LHCN-M2 (cell line): ENCODE measurements around the gene KRTAP5-5. TPM values are rescaled to one million over a fixed set of nuclear protein-coding genes. Genes with fewer than 3 reads are reported as not detected.
A peak's percentile ranks its signal among the peaks of the same experiment; 100 is the strongest.

Experiments used
- DNase-seq: peaks from one replicate; pipeline ENCODE4 v3.0.0-alpha.2; 2012; ENCODE audit warnings: low read depth
- total RNA-seq: library from RNA; depleted of rRNA; stranded (reverse); fragments of >200 nt; gene quantifications from 2 replicates; pipeline ENCODE4 v1.2.3, GENCODE V29; 2014

Gene KRTAP5-5
- total RNA-seq, 1 experiment from 2014 or later = not detected

GRCh38 chr11:1607156-1607845 lies 22.3 kb upstream of the KRTAP5-5 start:
- DNase-seq = peak; percentile 47

DNA sequence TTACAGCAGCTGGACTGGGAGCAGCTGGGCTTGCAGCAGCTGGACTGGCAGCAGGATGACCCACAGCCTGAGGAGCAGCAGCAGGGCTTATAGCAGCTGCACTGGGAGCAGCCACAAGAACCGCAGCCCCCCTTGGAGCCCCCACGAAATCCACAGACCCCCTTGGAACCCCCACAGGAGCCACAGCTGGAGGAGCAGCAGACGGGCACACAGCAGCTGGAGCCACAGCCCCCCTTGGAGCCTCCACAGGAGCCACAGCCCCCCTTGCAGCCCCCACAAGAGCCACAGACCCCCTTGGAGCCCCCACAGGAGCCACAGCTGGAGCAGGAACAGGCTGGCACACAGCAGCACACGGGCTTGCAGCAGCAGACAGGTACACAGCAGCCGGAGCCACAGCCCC lies 21.7 kb upstream of the KRTAP5-5 start:
- DNase-seq = peak; percentile 42

DNA sequence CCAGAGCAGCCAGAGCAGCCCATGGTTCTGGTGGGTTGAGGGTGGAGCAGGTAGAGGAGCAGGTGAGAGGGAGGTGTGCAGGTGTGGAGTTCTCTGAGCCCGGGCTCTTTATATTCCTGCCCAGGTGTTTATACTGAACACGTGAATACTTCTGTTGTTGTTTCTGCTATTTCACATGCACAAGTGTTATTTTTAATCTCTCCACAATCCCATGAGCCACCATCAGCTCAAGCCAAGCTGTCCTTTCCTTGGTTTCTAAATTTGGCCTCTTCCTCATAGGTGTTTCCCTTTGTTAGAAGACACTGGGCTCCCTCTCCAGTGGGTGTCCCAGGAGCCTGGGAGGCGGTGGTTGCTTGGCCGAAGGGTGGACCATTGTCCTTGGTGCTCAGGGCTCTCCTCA lies 21.2 kb upstream of the KRTAP5-5 start, which contains the start of gene KRTAP5-3:
KRTAP5-3 (minus strand) TSS at position 101 of the 400 bp plus-strand sequence; CDS start at position 23, 78 bp downstream.
- DNase-seq = no peak

- DNase-seq = no peak
These were observed 11.3 kb upstream of the KRTAP5-5 start for GRCh38 chr11:1618231-1618630.

- DNase-seq = no peak
These were observed 10.1 kb upstream of the KRTAP5-5 start for GRCh38 chr11:1619449-1619848.

DNA sequence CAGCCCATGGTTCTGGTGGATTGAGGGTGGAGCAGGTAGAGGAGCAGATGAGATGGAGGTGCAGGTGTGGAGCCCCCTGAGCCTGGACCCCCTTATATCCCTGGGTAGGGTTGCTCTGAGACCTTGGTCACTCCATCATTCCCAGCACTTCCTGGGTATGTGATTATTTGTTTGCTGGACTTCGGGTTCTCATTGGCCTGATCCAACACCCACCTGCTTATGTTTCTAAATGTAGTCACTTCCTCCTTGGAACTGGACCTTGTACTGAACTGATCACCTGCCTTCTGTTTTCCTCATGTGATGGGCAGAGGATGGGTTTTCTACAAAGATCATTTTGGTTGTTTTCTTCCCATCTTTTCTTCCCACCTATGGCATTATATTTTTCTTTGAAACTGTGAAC lies 7.5 kb upstream of the KRTAP5-5 start, which contains the start of gene KRTAP5-4:
KRTAP5-4 (minus strand) TSS at position 53 of the 400 bp plus-strand sequence; CDS start at position 8, 45 bp downstream.
- no peak for DNase-seq

DNA sequence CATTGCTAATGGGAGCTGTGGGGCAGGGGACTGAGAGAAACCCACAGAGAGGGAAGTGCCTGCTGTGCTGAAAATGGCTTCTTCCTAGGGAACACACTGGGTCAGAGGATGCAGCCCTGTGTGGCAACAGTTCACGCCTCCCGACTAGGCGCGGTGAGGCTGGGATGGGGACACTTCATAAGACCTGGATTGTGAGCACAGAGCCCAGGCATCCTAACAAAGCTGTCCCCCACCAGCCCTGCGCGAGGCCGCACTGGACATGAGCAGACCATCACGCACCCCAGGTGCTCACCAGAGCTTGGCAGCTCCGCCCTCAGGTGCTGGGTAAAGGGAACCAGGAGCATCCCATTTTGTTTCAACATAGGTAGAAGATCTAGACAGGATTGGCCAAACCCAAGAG lies 5.9 kb upstream of the KRTAP5-5 start:
- DNase-seq = no peak

GRCh38 chr11:1624621-1625020 lies 5.0 kb upstream of the KRTAP5-5 start:
- DNase-seq = no peak

GRCh38 chr11:1625541-1625940 lies 4.0 kb upstream of the KRTAP5-5 start:
- no peak for DNase-seq

DNA sequence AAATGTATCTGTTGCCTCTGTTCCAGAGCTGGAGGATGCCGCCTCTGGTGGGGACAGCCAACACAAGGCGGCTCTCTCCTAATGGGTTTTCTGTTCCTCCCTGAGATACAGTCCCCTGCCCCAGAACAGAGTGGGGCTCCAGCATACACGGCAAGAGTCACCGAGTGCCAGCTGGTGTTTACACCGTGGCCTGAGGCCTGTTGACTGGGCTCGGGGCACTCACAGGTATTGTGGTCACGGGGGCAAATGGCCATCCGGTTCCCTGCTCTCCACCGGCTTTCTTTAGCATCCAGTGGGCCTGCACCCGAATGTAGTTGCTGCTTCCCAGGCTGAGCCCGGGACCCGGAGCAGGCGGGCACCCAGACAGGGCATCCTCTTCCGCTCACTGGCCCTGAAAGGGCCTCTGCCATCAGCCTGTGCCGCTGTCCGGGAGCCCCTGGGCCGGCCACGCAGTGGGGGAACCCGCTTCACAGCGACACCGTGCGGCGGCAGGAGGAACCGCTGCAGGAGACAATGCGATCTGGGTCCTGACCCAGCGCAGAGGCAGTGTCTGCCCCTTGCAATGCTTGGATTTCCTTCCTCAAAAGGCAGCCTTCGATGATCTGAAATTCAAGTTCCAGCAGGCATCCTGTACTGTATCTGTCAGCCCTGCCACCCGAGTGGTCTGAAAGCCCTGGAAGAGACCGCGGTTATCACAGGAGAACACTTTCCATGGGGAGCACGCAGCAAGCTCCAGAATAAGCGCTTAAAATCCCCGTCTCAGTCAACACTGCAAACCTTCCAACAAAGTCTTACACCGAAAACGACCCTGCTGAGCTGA lies 859 bp upstream of the KRTAP5-5 start:
- peak; percentile 13 for DNase-seq

DNA sequence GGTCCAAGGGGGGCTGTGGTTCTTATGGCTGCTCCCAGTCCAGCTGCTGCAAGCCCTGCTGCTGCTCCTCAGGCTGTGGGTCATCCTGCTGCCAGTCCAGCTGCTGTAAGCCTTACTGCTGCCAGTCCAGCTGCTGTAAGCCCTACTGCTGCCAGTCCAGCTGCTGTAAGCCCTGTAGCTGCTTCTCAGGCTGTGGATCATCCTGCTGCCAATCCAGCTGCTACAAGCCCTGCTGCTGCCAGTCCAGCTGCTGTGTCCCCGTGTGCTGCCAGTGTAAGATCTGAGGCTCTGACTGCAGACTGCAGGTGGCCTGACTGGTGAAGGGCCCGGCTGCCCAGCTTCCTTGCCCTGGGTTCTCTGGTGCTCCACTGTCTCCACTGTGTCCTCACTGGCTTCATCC lies 696 bp downstream of the KRTAP5-5 start:
- peak; percentile 28 for DNase-seq

GRCh38 chr11:1631066-1631568 lies 1.5 kb downstream of the KRTAP5-5 start:
- DNase-seq = no peak

GRCh38 chr11:1632053-1632714 lies 2.6 kb downstream of the KRTAP5-5 start:
- no peak for DNase-seq

- DNase-seq = no peak
These were observed 4.3 kb downstream of the KRTAP5-5 start for GRCh38 chr11:1633864-1634263.

- no peak for DNase-seq
These were observed 6.8 kb downstream of the KRTAP5-5 start for GRCh38 chr11:1636291-1636950.

DNA sequence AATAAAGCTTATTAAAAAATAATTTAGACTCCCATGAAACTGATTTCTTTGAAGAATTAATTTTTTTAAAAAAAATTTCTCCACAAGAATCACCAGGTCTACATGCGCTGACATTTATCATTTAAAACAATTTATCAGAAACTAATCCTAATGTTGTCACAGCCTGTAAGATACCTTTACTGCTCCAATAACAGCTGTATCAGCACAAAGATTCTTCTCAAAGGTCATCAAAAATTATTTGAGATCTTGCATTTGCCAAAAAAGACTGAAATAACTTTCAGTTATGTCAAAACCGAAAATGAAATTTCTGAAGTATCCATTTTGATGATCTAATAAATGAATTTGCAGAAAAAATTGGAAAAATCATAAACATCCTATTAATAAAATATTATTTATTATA lies 8.1 kb downstream of the KRTAP5-5 start:
- DNase-seq = no peak

DNA sequence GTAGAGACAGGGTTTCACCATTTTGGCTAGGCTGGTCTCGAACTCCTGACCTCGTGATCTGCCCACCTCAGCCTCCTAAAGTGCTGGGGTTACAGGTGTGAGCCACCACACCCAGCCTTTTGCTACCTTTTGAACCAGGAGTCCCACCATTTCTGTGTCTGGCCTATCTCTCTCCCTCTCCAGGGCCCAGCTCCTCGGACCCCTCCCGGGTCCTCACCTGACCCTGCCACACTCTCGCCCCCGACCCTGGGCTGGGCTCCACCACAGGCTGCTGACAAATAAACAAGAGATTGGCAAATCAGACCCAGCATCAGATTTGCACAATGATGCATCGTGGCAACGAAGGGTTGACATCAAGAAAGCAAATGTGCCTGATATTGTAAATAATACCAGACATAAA lies 8.8 kb downstream of the KRTAP5-5 start:
- DNase-seq = no peak

GRCh38 chr11:1639102-1639620 lies 9.6 kb downstream of the KRTAP5-5 start:
- no peak for DNase-seq

GRCh38 chr11:1639666-1640065 lies 10.1 kb downstream of the KRTAP5-5 start:
- no peak for DNase-seq

GRCh38 chr11:1640076-1640946 lies 10.7 kb downstream of the KRTAP5-5 start:
- DNase-seq = no peak
